RWPE1 (cell line): ENCODE results near the gene FBXL17.

ENCODE experiments used
- CTCF ChIA-PET: fragments of 350-600 bp; sonication (Branson Sonifier 250); formaldehyde crosslinking; extraction: SDS; loops from one replicate; lab custom pipeline; 2021; lab: Yijun Ruan, JAX
- POLR2A ChIA-PET: fragments of 400-600 bp; formaldehyde crosslinking; extraction: SDS; loops from one replicate; lab custom pipeline; 2020; ENCODE audit warnings: antibody characterized with exemption; ENCODE audit not compliant: low non-redundant PET; lab: Yijun Ruan, JAX
- DNase-seq: peaks from one replicate; pipeline ENCODE4 v3.0.0; 2012; ENCODE audit warnings: low spot score
- H3K27ac ChIP-seq: fragments of 450-650 bp; 2 replicates; pipeline ENCODE4 v1.5.1; 2017
- TF ChIP-seq, protein P1 (sequence below): fragments of 450-650 bp; conservative IDR thresholded peaks from 2 replicates; pipeline ENCODE4 v1.5.1; 2017; ENCODE audit warnings: low read depth, mild to moderate bottlenecking

FBXL17 gene

DNA sequence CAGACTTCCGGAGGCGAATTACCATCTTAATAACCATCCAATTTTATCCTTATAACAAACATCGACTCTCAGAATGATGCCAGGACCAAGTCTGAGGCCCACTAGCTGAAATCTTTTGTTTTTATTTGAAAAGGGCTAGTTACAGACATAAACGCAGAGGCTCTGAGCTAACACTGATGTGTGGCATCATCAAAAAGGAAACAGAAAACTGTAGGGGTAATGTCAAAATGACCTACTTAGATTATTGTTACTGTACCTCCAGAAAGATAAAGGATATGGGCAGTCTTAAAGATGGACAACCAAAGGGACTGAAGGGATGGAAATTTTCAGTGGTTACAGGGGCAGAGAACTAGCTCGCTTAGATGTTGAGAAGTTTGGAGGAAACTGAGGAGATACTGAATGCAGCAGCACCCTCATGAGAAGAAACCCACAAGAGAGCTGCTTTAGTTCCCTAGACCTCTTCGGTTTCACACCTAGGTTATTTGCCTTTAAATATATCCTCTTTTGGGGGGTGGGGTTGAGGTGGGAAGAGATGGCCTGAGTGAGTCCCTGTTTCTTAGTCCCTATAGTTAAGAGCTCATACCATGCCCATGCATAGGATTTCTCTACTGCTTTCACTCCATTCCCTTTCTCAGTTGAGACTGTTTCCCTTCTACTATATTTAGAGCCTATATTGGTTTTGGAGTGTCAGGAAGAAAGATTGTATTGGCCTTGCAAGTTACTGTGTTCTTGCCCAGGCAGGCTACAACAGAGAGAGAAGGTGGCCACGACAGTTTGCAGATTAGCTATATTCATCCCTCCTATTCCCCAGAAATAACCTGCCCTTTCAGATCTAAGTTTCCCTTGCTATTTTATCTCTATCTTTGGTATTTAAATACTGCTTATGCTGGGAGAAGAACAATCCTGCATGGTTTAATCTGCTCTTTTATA lies 390.8 kb downstream of the FBXL17 start:
- DNase-seq = no peak
- no peak overlapping the region for H3K27ac ChIP-seq
- ChIA-PET POLR2A (no interaction called here), CTCF (interaction anchor here (0.8 kb wide), 1 partner anchor 92 kb away, joined by 3 read pairs; no protein-coding TSS in a partner anchor)
- TF ChIP-seq, protein P1, sequence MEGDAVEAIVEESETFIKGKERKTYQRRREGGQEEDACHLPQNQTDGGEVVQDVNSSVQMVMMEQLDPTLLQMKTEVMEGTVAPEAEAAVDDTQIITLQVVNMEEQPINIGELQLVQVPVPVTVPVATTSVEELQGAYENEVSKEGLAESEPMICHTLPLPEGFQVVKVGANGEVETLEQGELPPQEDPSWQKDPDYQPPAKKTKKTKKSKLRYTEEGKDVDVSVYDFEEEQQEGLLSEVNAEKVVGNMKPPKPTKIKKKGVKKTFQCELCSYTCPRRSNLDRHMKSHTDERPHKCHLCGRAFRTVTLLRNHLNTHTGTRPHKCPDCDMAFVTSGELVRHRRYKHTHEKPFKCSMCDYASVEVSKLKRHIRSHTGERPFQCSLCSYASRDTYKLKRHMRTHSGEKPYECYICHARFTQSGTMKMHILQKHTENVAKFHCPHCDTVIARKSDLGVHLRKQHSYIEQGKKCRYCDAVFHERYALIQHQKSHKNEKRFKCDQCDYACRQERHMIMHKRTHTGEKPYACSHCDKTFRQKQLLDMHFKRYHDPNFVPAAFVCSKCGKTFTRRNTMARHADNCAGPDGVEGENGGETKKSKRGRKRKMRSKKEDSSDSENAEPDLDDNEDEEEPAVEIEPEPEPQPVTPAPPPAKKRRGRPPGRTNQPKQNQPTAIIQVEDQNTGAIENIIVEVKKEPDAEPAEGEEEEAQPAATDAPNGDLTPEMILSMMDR = no peak

DNA sequence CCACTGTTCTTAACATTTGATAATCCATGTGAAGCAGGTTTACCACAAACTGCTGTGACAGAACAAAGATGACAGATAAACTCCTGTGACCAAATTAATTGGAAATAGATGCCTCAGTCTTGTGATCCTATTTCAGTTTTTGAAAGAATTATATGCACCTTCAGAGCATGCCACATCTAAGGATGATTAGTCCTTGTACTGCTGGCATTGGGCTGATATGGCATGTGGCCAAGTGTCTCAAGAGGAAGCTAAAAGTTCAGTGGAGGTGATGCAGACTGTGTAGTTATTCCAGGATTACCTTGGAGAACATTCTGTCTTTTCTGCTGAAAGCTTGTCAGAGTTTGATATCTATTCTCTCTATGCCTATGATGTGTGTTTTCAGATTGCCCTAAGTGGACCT lies 396.8 kb downstream of the FBXL17 start:
- CTCF ChIA-PET = no interaction called here
- POLR2A ChIA-PET = no interaction called here
- no peak for DNase-seq
- TF ChIP-seq, protein P1 = no peak
- H3K27ac ChIP-seq = no peak overlapping the region

DNA sequence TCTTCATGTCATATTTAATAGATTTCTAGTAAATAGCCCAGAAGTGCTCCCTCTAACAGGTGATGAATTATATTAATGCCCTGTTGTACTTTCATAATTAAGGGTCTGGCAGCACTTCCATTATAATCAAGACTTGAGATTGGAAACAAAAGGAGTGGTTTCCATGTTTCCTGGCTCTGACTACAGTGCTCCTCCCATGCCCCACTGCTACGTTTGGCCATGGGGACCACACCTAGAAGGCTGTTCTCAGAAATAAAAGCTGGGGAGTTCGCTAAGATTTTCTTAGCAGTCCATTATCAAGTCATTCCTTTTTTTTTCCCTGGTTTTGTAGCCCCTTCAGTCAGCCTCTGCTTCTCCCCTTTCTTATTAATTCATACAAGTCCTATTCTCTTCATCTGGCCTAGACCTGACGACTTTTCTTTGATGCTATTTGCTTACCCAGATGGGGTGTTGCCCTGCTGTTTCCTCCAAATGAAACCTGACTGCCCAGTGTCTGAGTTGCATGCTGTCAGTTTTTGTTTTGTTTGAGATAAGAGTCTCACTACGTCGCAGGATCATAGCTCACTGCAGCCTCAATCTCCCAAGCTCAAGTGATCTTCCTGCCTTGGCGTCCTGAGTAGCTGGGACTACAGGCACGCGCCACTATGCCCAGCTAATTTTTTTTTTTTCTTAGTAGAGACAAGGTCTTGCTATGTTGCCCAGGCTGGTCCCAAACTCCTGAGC lies 399.0 kb downstream of the FBXL17 start:
- TF ChIP-seq, protein P1 = no peak
- no peak for DNase-seq
- POLR2A ChIA-PET = no interaction called here
- CTCF ChIA-PET = interaction anchor here (0.7 kb wide), 1 partner anchor 1970 kb away, joined by 5 read pairs; no protein-coding TSS in a partner anchor
- no peak overlapping the region for H3K27ac ChIP-seq

DNA sequence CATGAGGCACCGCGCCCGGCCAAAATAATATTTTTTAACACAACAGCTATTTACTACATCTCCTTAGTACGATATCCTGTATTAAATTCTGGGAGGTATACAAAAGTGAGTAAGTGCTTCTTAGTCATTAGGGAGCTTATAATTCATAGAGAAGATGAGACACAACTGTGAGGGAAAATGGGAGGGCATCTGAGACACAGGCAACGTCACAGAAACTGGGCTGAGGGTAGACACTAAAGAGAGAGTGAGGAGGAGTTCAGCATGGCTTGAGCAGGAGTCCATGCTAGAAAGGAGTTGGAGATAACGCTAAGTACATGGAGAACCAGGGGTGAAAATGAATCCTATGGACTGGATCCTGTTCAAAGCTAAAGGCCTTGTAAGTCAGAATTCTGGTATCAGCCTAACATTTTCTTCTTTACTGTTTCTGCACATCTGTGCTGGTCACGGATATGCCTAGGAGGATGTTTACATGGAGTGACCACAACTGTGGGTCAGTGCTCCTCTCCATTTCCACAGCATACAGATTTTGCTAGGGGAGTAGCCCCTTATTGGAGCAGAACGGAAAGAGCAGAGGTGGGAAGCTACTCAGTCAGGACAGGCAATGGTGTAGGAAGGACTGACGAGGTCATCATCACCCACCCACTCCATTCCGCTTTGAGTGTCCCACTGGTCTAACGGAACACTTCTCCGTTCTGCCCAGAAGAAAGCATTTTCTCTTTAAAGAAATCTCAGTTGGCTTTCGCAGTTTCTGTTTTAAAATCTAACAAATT lies 400.8 kb downstream of the FBXL17 start:
- POLR2A ChIA-PET = no interaction called here
- CTCF ChIA-PET = no interaction called here
- no peak overlapping the region for H3K27ac ChIP-seq
- DNase-seq = no peak
- TF ChIP-seq, protein P1 = no peak

DNA sequence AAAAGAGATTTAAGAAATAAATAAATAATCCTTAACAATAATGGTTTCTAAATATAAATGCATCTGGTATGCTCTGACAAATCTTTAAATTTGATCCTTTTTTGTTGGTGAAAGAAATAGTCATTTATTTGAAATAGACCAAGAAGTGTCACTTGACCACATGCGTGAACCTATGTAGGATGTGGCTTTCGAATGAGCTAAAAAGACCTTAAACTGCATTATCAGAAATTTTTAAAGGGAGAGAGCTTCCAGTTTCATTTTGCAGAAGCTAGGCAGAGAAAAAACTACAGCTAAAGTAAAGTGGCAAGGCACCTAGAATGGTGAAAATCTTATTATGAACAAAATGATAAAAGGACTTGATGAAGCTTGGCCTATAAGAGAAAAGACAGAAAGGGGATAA lies 402.0 kb downstream of the FBXL17 start:
- TF ChIP-seq, protein P1 = no peak
- CTCF ChIA-PET = interaction anchor here (0.6 kb wide), 2 partner anchors 145 to 954 kb away, joined by 3 read pairs; no protein-coding TSS in a partner anchor
- no peak for DNase-seq
- no peak overlapping the region for H3K27ac ChIP-seq
- POLR2A ChIA-PET = no interaction called here

DNA sequence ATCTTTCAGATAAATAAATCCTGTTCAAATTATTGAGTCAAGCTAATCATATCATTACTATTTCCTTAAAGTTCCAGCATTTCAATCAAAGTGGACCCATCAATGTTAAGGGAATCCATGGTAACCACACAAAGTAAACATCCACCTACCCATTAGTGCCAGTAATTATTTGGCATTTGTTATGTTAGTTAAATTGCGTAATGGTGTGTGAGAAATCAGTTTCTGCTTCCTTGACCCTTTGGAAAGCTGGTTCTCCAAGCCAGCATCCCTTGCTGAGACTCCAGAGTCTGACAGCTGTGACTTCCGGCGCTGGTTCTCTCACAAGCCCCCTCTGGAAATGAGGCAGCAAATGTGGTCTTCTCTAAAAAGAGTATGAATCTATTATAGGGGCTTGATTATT lies 402.6 kb downstream of the FBXL17 start:
- ChIA-PET POLR2A (no interaction called here), CTCF (no interaction called here)
- no peak for DNase-seq
- no peak overlapping the region for H3K27ac ChIP-seq
- TF ChIP-seq, protein P1 = no peak
